ENCODE measurements around the gene TGFBR3.

The TGFBR3 gene

GRCh38 chr1:91784616-91785015 is 101.3 kb downstream of the TGFBR3 start:
- TF ChIP-seq SIN3A (IDR thresholded peaks at IDR 0.05; ENCODE audit: borderline replicate concordance, insufficient read depth, low read length) (no peak), REST (IDR thresholded peaks at IDR 0.05; ENCODE audit: insufficient read depth in 1 of 2, low read depth in 2 of 2, low read length in 2 of 2) (no peak), FOXP2 (optimal IDR thresholded peaks at IDR 0.05; ENCODE audit: borderline replicate concordance, extremely low read depth, extremely low read length, insufficient read depth) (no peak), POLR2AphosphoS5 (IDR thresholded peaks at IDR 0.05; ENCODE audit: low read depth, low read length) (no peak), TAF1 (IDR thresholded peaks at IDR 0.05; ENCODE audit: borderline replicate concordance, insufficient read depth, low read length) (no peak)

GRCh38 chr1:91784191-91784590 is 101.8 kb downstream of the TGFBR3 start:
- no peak for TF ChIP-seq POLR2AphosphoS5 (IDR thresholded peaks at IDR 0.05; ENCODE audit: low read depth, low read length)
- TF ChIP-seq REST (IDR thresholded peaks at IDR 0.05; ENCODE audit: insufficient read depth in 1 of 2, low read depth in 2 of 2, low read length in 2 of 2): no peak

- TF ChIP-seq TAF1 (IDR thresholded peaks at IDR 0.05; ENCODE audit: borderline replicate concordance, insufficient read depth, low read length) (no peak; the same call in 1 of the 2 replicates), REST (IDR thresholded peaks at IDR 0.05; ENCODE audit: insufficient read depth in 1 of 2, low read depth in 2 of 2, low read length in 2 of 2) (peak in 1 of 2 experiments; percentile 40; a peak in 1 of 4 replicates), FOXP2 (optimal IDR thresholded peaks at IDR 0.05; ENCODE audit: borderline replicate concordance, extremely low read depth, extremely low read length, insufficient read depth) (peak; percentile 53), POLR2AphosphoS5 (IDR thresholded peaks at IDR 0.05; ENCODE audit: low read depth, low read length) (no peak; the same call in 1 of the 2 replicates), SIN3A (IDR thresholded peaks at IDR 0.05; ENCODE audit: borderline replicate concordance, insufficient read depth, low read length) (peak; percentile 86; the same call in 1 of the 2 replicates)
Observed at GRCh38 chr1:91783423-91784170, 102.4 kb downstream of the TGFBR3 start.

GRCh38 chr1:91781901-91782622 is 103.9 kb downstream of the TGFBR3 start:
- TF ChIP-seq REST (IDR thresholded peaks at IDR 0.05; ENCODE audit: insufficient read depth in 1 of 2, low read depth in 2 of 2, low read length in 2 of 2): no peak
- no peak for TF ChIP-seq FOXP2 (optimal IDR thresholded peaks at IDR 0.05; ENCODE audit: borderline replicate concordance, extremely low read depth, extremely low read length, insufficient read depth)
- no peak for TF ChIP-seq TAF1 (IDR thresholded peaks at IDR 0.05; ENCODE audit: borderline replicate concordance, insufficient read depth, low read length)
- no peak for TF ChIP-seq SIN3A (IDR thresholded peaks at IDR 0.05; ENCODE audit: borderline replicate concordance, insufficient read depth, low read length)
- TF ChIP-seq POLR2AphosphoS5 (IDR thresholded peaks at IDR 0.05; ENCODE audit: low read depth, low read length): no peak
